ENCODE measurements around the gene MTCL1.

MTCL1 gene

DNA sequence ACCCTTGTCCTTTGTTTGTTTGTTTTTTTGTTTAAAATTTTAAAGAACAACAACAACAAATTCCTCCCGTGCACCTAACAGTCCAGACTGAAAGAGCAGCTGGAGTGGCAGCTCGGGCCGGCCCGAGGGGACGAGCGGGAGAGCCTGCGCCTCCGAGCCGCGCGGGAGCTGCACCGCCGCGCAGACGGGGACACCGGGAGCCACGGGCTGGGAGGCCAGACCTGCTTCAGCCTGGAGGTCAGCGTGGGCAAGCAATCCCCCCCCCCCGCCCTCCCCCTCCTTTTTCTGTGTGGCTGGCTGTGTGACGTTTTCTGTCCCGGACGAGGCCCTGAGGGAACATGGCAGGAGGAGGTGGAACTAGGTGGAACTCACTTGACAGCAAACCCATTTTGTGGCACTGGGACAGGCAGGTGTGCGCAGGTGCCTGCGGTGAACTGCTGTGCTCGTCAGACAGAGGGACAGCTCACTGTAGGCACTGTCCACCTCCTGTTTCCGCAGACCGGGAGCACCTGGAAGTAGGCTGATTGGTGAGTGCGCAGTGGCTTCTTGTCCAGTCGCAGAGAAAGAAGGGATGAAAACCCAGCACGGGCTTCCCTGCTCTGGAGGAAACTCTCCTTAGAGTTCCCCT, 80.6 kb downstream of the MTCL1 start:
- Histone ChIP-seq H2BK15ac (replicated peaks; ENCODE audit: low read depth) (no peak overlapping the region), H3K4ac (ENCODE audit: low read depth, low read length) (no peak overlapping the region), H2AK5ac (ENCODE audit: low read length) (no peak overlapping the region), H4K5ac (ENCODE audit: low read length) (no peak overlapping the region), H3K23ac (ENCODE audit: low read length) (no peak overlapping the region), H3K18ac (ENCODE audit: low read length) (no peak overlapping the region), H3K4me1 (ENCODE audit: control insufficient read depth, low read depth, low read length) (peaks cover 2% of the 10 kb centered on the region), H3K79me1 (ENCODE audit: low read length) (no peaks in the 10 kb centered on the region), H2BK120ac (ENCODE audit: low read depth, low read length) (no peak overlapping the region), H3K4me3 (ENCODE audit: low read length) (no peak overlapping the region), H3K79me2 (ENCODE audit: control insufficient read depth, insufficient read depth, low read length) (no peaks in the 10 kb centered on the region), H4K8ac (ENCODE audit: low read depth, low read length) (no peak overlapping the region), H3K36me3 (ENCODE audit: control insufficient read depth, insufficient read depth, low read length) (peaks cover 3% of the 10 kb centered on the region), H2BK5ac (ENCODE audit: low read length) (no peak overlapping the region), H3K4me2 (ENCODE audit: low read length) (no peak overlapping the region), H3K27me3 (ENCODE audit: insufficient read depth, low read length, poor library complexity) (no peaks in the 10 kb centered on the region), H3K27ac (ENCODE audit: low read depth, low read length) (no peak overlapping the region), H3K56ac (ENCODE audit: low read length) (no peak overlapping the region), H3K9ac (ENCODE audit: low read length) (no peak overlapping the region)
- DNase-seq: no peak
- WGBS (ENCODE audit: extremely low coverage, insufficient coverage, low lambda C conversion rate): no CpG with 5 or more reads among the region's 30 CpGs

GRCh38 chr18:8786483-8787370, 81.4 kb downstream of the MTCL1 start:
- no peak overlapping the region for H4K5ac ChIP-seq (ENCODE audit: low read length)
- no peak overlapping the region for H3K4me3 ChIP-seq (ENCODE audit: low read length)
- peaks cover 6% of the 10 kb centered on the region for H3K4me1 ChIP-seq (ENCODE audit: control insufficient read depth, low read depth, low read length)
- no peak overlapping the region for H3K9ac ChIP-seq (ENCODE audit: low read length)
- H4K8ac ChIP-seq (ENCODE audit: low read depth, low read length): no peak overlapping the region
- no CpG with 5 or more reads among the region's 17 CpGs for WGBS (ENCODE audit: extremely low coverage, insufficient coverage, low lambda C conversion rate)
- no peaks in the 10 kb centered on the region for H3K27me3 ChIP-seq (ENCODE audit: insufficient read depth, low read length, poor library complexity)
- H3K27ac ChIP-seq (ENCODE audit: low read depth, low read length): no peak overlapping the region
- no peak overlapping the region for H2AK5ac ChIP-seq (ENCODE audit: low read length)
- H2BK120ac ChIP-seq (ENCODE audit: low read depth, low read length): no peak overlapping the region
- no peak overlapping the region for H2BK15ac ChIP-seq (replicated peaks; ENCODE audit: low read depth)
- H3K36me3 ChIP-seq (ENCODE audit: control insufficient read depth, insufficient read depth, low read length): peaks cover 3% of the 10 kb centered on the region
- H3K4me2 ChIP-seq (ENCODE audit: low read length): no peak overlapping the region
- no peak for DNase-seq
- H3K56ac ChIP-seq (ENCODE audit: low read length): no peak overlapping the region
- no peak overlapping the region for H3K4ac ChIP-seq (ENCODE audit: low read depth, low read length)
- no peaks in the 10 kb centered on the region for H3K79me1 ChIP-seq (ENCODE audit: low read length)
- H2BK5ac ChIP-seq (ENCODE audit: low read length): no peak overlapping the region
- H3K18ac ChIP-seq (ENCODE audit: low read length): no peak overlapping the region
- H3K79me2 ChIP-seq (ENCODE audit: control insufficient read depth, insufficient read depth, low read length): no peaks in the 10 kb centered on the region
- no peak overlapping the region for H3K23ac ChIP-seq (ENCODE audit: low read length)

DNA sequence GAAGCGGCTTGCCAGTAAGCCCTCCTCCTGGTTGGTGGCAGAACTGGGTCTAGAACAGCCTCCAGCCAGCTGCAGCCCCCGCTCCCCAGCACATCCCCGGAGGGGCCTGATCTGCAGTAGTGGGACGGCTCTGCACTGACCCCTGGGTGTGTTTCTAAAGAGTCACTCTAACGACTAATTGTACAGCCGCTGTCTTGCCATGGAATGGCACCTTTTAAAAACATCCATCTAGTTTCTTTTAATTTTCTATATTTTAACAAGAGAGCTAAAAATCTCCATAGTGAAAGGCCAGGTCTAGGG, 82.0 kb downstream of the MTCL1 start:
- Histone ChIP-seq H3K27me3 (ENCODE audit: insufficient read depth, low read length, poor library complexity) (no peaks in the 10 kb centered on the region), H3K79me2 (ENCODE audit: control insufficient read depth, insufficient read depth, low read length) (no peaks in the 10 kb centered on the region), H3K4me2 (ENCODE audit: low read length) (no peak overlapping the region), H3K56ac (ENCODE audit: low read length) (no peak overlapping the region), H3K18ac (ENCODE audit: low read length) (no peak overlapping the region), H4K8ac (ENCODE audit: low read depth, low read length) (no peak overlapping the region), H3K4me3 (ENCODE audit: low read length) (no peak overlapping the region), H3K79me1 (ENCODE audit: low read length) (no peaks in the 10 kb centered on the region), H3K23ac (ENCODE audit: low read length) (no peak overlapping the region), H3K4ac (ENCODE audit: low read depth, low read length) (no peak overlapping the region), H3K9ac (ENCODE audit: low read length) (no peak overlapping the region), H3K27ac (ENCODE audit: low read depth, low read length) (no peak overlapping the region), H4K5ac (ENCODE audit: low read length) (no peak overlapping the region), H3K4me1 (ENCODE audit: control insufficient read depth, low read depth, low read length) (peaks cover 6% of the 10 kb centered on the region), H2AK5ac (ENCODE audit: low read length) (no peak overlapping the region), H2BK5ac (ENCODE audit: low read length) (no peak overlapping the region), H2BK15ac (replicated peaks; ENCODE audit: low read depth) (no peak overlapping the region), H2BK120ac (ENCODE audit: low read depth, low read length) (no peak overlapping the region), H3K36me3 (ENCODE audit: control insufficient read depth, insufficient read depth, low read length) (peaks cover 3% of the 10 kb centered on the region)
- no peak for DNase-seq
- WGBS (ENCODE audit: extremely low coverage, insufficient coverage, low lambda C conversion rate): no CpG with 5 or more reads among the region's 6 CpGs

- no peaks in the 10 kb centered on the region for H3K27me3 ChIP-seq (ENCODE audit: insufficient read depth, low read length, poor library complexity)
- no peak overlapping the region for H2BK5ac ChIP-seq (ENCODE audit: low read length)
- no peak overlapping the region for H2AK5ac ChIP-seq (ENCODE audit: low read length)
- peaks cover 6% of the 10 kb centered on the region for H3K4me1 ChIP-seq (ENCODE audit: control insufficient read depth, low read depth, low read length)
- H2BK120ac ChIP-seq (ENCODE audit: low read depth, low read length): no peak overlapping the region
- H3K18ac ChIP-seq (ENCODE audit: low read length): no peak overlapping the region
- no peak overlapping the region for H3K23ac ChIP-seq (ENCODE audit: low read length)
- H3K4me2 ChIP-seq (ENCODE audit: low read length): no peak overlapping the region
- no peak overlapping the region for H3K4ac ChIP-seq (ENCODE audit: low read depth, low read length)
- WGBS (ENCODE audit: extremely low coverage, insufficient coverage, low lambda C conversion rate): no CpG with 5 or more reads among the region's 6 CpGs
- H3K79me1 ChIP-seq (ENCODE audit: low read length): no peaks in the 10 kb centered on the region
- H4K5ac ChIP-seq (ENCODE audit: low read length): no peak overlapping the region
- H3K56ac ChIP-seq (ENCODE audit: low read length): no peak overlapping the region
- H3K4me3 ChIP-seq (ENCODE audit: low read length): no peak overlapping the region
- no peaks in the 10 kb centered on the region for H3K79me2 ChIP-seq (ENCODE audit: control insufficient read depth, insufficient read depth, low read length)
- DNase-seq: no peak
- H4K8ac ChIP-seq (ENCODE audit: low read depth, low read length): no peak overlapping the region
- H3K9ac ChIP-seq (ENCODE audit: low read length): no peak overlapping the region
- no peak overlapping the region for H2BK15ac ChIP-seq (replicated peaks; ENCODE audit: low read depth)
- H3K27ac ChIP-seq (ENCODE audit: low read depth, low read length): no peak overlapping the region
- H3K36me3 ChIP-seq (ENCODE audit: control insufficient read depth, insufficient read depth, low read length): peaks cover 3% of the 10 kb centered on the region
Measured at GRCh38 chr18:8787794-8788193, 82.4 kb downstream of the MTCL1 start.

DNA sequence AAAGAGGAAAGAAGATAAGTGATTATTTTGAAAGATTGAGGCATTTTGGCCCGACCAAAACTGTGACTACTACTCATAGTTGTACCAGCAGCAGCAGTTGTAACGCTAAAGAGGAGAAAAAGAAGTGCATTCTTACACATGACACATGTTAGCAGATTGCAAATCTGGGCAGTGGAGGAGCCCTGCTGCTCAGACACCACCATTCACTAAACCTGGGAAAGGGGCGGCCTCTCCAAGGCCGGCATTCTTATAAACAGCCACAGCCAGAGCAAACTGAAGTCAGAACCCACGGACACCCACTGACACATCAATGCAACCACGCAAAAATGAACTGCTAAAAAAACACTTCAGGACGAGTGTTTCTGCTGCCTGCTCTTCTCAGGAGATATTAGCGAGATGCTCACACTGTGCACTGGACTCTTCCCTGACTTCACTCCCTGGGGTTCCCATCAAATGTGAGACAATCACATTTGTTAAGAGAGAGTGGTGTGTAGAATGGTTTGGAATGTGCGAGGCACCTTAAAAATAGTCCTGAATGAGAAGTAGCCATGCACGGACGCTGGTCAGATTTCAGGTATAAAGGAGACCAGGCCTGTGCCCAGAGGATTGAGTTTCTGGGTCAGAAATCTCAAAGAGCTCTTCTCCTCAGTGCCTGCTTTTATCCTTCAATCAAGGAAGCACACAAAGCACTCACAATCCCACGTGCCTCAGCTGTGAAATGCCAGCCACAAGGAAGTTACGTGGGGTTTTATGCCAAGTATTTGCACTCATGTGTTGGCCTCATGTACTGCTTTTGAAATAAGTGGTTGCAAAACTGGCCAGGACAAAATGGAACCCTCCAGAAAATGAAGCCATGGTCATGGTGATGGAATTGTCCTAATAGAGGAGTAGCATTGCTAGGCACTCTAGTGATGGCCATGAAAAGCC, 83.4 kb downstream of the MTCL1 start:
- H3K27ac ChIP-seq (ENCODE audit: low read depth, low read length): no peak overlapping the region
- no peak overlapping the region for H3K9ac ChIP-seq (ENCODE audit: low read length)
- H2BK15ac ChIP-seq (replicated peaks; ENCODE audit: low read depth): no peak overlapping the region
- H3K79me2 ChIP-seq (ENCODE audit: control insufficient read depth, insufficient read depth, low read length): no peaks in the 10 kb centered on the region
- no peak overlapping the region for H4K8ac ChIP-seq (ENCODE audit: low read depth, low read length)
- H3K56ac ChIP-seq (ENCODE audit: low read length): no peak overlapping the region
- no peak overlapping the region for H4K5ac ChIP-seq (ENCODE audit: low read length)
- H3K27me3 ChIP-seq (ENCODE audit: insufficient read depth, low read length, poor library complexity): no peaks in the 10 kb centered on the region
- H3K4me1 ChIP-seq (ENCODE audit: control insufficient read depth, low read depth, low read length): peaks cover 6% of the 10 kb centered on the region
- peaks cover 3% of the 10 kb centered on the region for H3K36me3 ChIP-seq (ENCODE audit: control insufficient read depth, insufficient read depth, low read length)
- H3K4me3 ChIP-seq (ENCODE audit: low read length): no peak overlapping the region
- no CpG with 5 or more reads among the region's 13 CpGs for WGBS (ENCODE audit: extremely low coverage, insufficient coverage, low lambda C conversion rate)
- no peak overlapping the region for H2BK120ac ChIP-seq (ENCODE audit: low read depth, low read length)
- H3K79me1 ChIP-seq (ENCODE audit: low read length): no peaks in the 10 kb centered on the region
- no peak overlapping the region for H2AK5ac ChIP-seq (ENCODE audit: low read length)
- H3K23ac ChIP-seq (ENCODE audit: low read length): no peak overlapping the region
- H3K18ac ChIP-seq (ENCODE audit: low read length): no peak overlapping the region
- no peak overlapping the region for H3K4me2 ChIP-seq (ENCODE audit: low read length)
- no peak overlapping the region for H2BK5ac ChIP-seq (ENCODE audit: low read length)
- H3K4ac ChIP-seq (ENCODE audit: low read depth, low read length): no peak overlapping the region
- no peak for DNase-seq

Data from mesendoderm (in vitro differentiated cells).